Stomach (tissue), 9 donors: ENCODE measurements around the gene SEPTIN10. TPM values are rescaled to one million over a fixed set of nuclear protein-coding genes. Genes with fewer than 3 reads are reported as not detected.
A peak's percentile ranks its signal among the peaks of the same experiment; 100 is the strongest.

ENCODE experiments used
- DNase-seq, 2 donors: peaks; one replicate each; pipeline versions ENCODE4 v3.0.0 to v3.0.0-alpha.2; 2013 to 2019
- H3K27ac ChIP-seq, 5 donors: fragments of 200-600 bp in 4 of 5; sonication (generic) in 4 of 5; one replicate each; pipeline ENCODE4 v1.5.1; 2013 to 2019; ENCODE audit warnings: mild to moderate bottlenecking in 1 of 5, moderate library complexity in 1 of 5
- H3K27me3 ChIP-seq, 3 donors: fragments of 200-600 bp; sonication (generic); one replicate each; pipeline ENCODE4 v1.5.1; 2017 to 2019; ENCODE audit warnings: mixed run types in 1 of 3
- H3K36me3 ChIP-seq, 4 donors: fragments of 200-600 bp; sonication (generic); 1 replicate in 3 of 4; 2 replicates in 1 of 4; pipeline ENCODE4 v1.5.1; 2016 to 2019
- H3K4me1 ChIP-seq, 4 donors: fragments of 200-600 bp; sonication (generic); one replicate each; pipeline ENCODE4 v1.5.1; 2016 to 2019
- H3K4me3 ChIP-seq, 4 donors: fragments of 200-600 bp; sonication (generic) in 3 of 4; one replicate each; pipeline ENCODE4 v1.5.1; 2016 to 2019; ENCODE audit warnings: mild to moderate bottlenecking in 1 of 4
- H3K9me3 ChIP-seq, 4 donors: fragments of 200-600 bp; sonication (generic); one replicate each; pipeline ENCODE4 v1.5.1; 2016 to 2019
- EP300 ChIP-seq: sonication (generic); formaldehyde crosslinking; IDR thresholded peaks from one replicate; pipeline ENCODE4 v1.6.1; 2017; ENCODE audit warnings: antibody characterized with exemption
- POLR2A ChIP-seq, 4 donors: fragments of 450-650 bp; IDR thresholded peaks; one replicate each; pipeline ENCODE4 v1.6.1; 2016; ENCODE audit warnings: antibody characterized with exemption in 4 of 4, control low read depth in 2 of 4, mild to moderate bottlenecking in 1 of 4, moderate library complexity in 1 of 4
- POLR2AphosphoS5 ChIP-seq, 3 donors: sonication (generic); formaldehyde crosslinking; IDR thresholded peaks; one replicate each; pipeline ENCODE4 v1.6.1; 2016; ENCODE audit warnings: antibody characterized with exemption in 3 of 3
- WGBS, 5 donors: extraction: QIAGEN DNeasy Blood & Tissue Kit in 3 of 5; methylation state at CpG; one replicate each; pipeline versions ENCODE4 v1.1.5 to v1.1.7; 2013 to 2018; 5-methylcytosine and 5-hydroxymethylcytosine counted together
- intact Hi-C: fragments of 100-400 bp; cut with DNase I; formaldehyde crosslinking; loops from one replicate; pipeline ENCODE4 v1.15.1; 2023; ENCODE audit warnings: low total_unique reads
- polyA plus RNA-seq, 3 donors: library from polyadenylated mRNA; stranded (reverse); fragments of 200-250 nt; gene quantifications; one replicate each; pipeline ENCODE4 v1.2.3, GENCODE V29; 2013
- total RNA-seq, 5 donors: library from RNA; depleted of rRNA; stranded (reverse); fragments of >200 nt; gene quantifications; one replicate each; pipeline versions ENCODE4 v1.1.0 to v1.2.3, GENCODE V29; 2014 to 2016
- TF ChIP-seq, protein P1 (sequence below), 7 experiments: fragments of 450-650 bp in 4 of 7; fragments of 200-600 bp in 3 of 7; sonication (generic) in 3 of 7; IDR thresholded peaks; one replicate each; pipeline ENCODE4 v1.5.1; 2016 to 2019; ENCODE audit warnings: antibody characterized with exemption in 7 of 7, control low read depth in 2 of 7, mild to moderate bottlenecking in 1 of 7
- donor health status: healthy with polysubstance abuse.
- donor health status: Bipolar disorder and iron deficiency.
- donor health status: healthy.

Gene SEPTIN10
- total and polyA plus RNA-seq, 8 donors, result 24.9 to 101 (median 45.9) TPM

DNA sequence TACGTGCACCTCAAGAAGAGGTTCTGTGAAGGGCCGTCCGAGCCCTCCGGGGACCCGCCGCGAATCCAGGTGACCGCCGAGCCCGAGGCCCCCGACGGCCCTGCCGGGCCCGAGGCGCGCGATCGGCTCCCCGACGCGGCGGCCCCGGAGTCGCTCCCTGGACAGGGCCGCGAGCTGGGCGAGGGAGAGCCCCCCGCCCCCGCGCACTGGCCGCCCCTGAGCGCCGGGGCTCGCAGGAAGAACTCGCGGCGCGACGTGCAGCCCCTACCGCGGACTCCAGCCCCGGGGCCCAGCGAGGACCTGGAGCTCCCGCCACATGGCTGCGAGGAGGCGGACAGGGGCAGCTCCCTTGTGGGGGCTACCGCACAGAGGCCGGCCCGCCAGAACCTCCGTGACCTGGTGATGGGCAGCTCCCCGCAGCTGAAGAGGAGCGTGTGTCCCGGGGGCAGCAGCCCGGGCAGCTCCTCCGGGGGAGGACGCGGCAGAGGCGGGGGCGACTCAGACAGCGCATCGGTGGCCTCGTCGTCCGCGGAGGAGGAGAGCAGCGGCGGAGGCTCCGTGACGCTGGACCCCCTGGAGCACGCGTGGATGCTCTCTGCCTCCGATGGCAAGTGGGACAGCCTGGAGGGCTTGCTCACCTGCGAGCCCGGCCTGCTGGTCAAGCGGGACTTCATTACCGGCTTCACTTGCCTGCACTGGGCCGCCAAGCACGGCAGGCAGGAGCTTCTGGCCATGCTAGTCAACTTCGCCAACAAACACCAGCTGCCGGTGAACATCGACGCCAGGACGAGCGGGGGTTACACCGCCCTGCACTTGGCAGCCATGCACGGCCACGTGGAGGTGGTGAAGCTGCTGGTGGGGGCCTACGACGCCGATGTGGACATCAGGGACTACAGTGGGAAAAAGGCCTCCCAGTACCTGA is 1.2 kb upstream of the SEPTIN10 start:
- Histone ChIP-seq H3K27ac (peak overlapping the region; percentile 94 to 100 (median 98)), H3K36me3 (no peaks in the 10 kb centered on the region), H3K4me1 (peaks cover 14 to 56% (median 42%) of the 10 kb centered on the region in 4 donors), H3K27me3 (peaks cover 0 to 27% (median 13%) of the 10 kb centered on the region in 3 donors), H3K9me3 (no peaks in the 10 kb centered on the region), H3K4me3 (peak overlapping the region; percentile 47 to 89 (median 76))
- WGBS, 5 donors, result 7 to 27% (median 12%) methylated on average over 20 to 90 of the region's 90 CpGs
- intact Hi-C loops, result no loop called here
- no peak for TF ChIP-seq POLR2AphosphoS5 (IDR thresholded peaks at IDR 0.05)
- TF ChIP-seq, protein P1, sequence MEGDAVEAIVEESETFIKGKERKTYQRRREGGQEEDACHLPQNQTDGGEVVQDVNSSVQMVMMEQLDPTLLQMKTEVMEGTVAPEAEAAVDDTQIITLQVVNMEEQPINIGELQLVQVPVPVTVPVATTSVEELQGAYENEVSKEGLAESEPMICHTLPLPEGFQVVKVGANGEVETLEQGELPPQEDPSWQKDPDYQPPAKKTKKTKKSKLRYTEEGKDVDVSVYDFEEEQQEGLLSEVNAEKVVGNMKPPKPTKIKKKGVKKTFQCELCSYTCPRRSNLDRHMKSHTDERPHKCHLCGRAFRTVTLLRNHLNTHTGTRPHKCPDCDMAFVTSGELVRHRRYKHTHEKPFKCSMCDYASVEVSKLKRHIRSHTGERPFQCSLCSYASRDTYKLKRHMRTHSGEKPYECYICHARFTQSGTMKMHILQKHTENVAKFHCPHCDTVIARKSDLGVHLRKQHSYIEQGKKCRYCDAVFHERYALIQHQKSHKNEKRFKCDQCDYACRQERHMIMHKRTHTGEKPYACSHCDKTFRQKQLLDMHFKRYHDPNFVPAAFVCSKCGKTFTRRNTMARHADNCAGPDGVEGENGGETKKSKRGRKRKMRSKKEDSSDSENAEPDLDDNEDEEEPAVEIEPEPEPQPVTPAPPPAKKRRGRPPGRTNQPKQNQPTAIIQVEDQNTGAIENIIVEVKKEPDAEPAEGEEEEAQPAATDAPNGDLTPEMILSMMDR (IDR thresholded peaks at IDR 0.05), result no peak
- TF ChIP-seq EP300, result no peak
- DNase-seq, result peak in 1 of 2 donors; percentile 68

GRCh38 chr2:109613081-109613921 is 465 bp downstream of the SEPTIN10 start:
- intact Hi-C loops, result no loop called here
- H3K4me1 ChIP-seq, result peaks cover 14 to 67% (median 48%) of the 10 kb centered on the region in 4 donors

DNA sequence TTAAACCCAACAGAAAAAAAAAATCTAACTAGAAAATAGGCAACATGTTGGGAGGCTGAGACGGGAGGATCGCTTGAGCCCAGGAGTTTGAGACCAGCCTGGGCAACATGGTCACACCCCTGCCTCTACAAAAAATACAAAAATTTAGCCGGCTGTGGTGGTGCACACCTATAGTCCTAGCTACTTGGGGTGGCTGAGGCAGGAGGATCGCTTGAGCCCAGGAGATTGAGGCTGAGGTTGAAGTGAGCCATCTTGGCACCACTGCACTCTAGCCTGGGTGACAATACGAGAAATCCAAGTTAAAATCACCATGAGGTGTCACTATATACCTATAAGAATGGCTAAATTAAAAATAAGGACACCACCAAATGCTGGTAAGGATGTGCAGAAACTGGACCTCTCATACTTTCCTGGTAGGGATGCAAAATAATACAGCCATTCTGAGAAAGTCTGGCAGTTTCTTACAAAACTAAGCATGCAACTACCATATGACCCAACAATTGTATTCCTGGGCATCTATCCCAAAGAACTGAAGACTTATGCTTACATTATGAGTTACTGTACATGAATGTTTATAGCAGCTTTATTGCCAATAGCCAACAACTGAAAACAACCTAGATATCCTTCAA is 2.2 kb downstream of the SEPTIN10 start:
- DNase-seq, result peak in 1 of 2 donors; percentile 45
- Histone ChIP-seq H3K27me3 (peaks cover 0 to 27% (median 13%) of the 10 kb centered on the region in 3 donors), H3K4me1 (peaks cover 14 to 66% (median 51%) of the 10 kb centered on the region in 4 donors), H3K9me3 (no peaks in the 10 kb centered on the region), H3K36me3 (no peaks in the 10 kb centered on the region), H3K27ac (peak overlapping the region in 2 of 5 donors; percentile 7 to 100), H3K4me3 (no peak overlapping the region)
- intact Hi-C loops, result no loop called here
- TF ChIP-seq, protein P1 (IDR thresholded peaks at IDR 0.05), result no peak
- no peak for TF ChIP-seq EP300
- no peak for TF ChIP-seq POLR2A (IDR thresholded peaks at IDR 0.05)
- TF ChIP-seq POLR2AphosphoS5 (IDR thresholded peaks at IDR 0.05), result no peak
- 78 to 86% (median 85%) methylated on average over 5 of the region's 5 CpGs for WGBS, 5 donors

More at GRCh38 chr2:109613081-109613921, 465 bp downstream of the SEPTIN10 start:
- H3K36me3 ChIP-seq, result no peaks in the 10 kb centered on the region
- peak overlapping the region; percentile 94 to 100 (median 98) for H3K27ac ChIP-seq
- TF ChIP-seq EP300, result no peak
- TF ChIP-seq, protein P1 (IDR thresholded peaks at IDR 0.05), result no peak
- TF ChIP-seq POLR2A (IDR thresholded peaks at IDR 0.05), result no peak
- TF ChIP-seq POLR2AphosphoS5 (IDR thresholded peaks at IDR 0.05), result peak in 1 of 3 donors; percentile 20
- DNase-seq, result peak; percentile 39 to 87
- no peaks in the 10 kb centered on the region for H3K9me3 ChIP-seq
- WGBS, 5 donors, result 0 to 6% (median 1%) methylated on average over 35 to 82 of the region's 82 CpGs
- peak overlapping the region; percentile 47 to 89 (median 76) for H3K4me3 ChIP-seq
- H3K27me3 ChIP-seq, result peaks cover 0 to 27% (median 13%) of the 10 kb centered on the region in 3 donors
